HG02885 (cell line): ENCODE measurements around the gene ACADVL.

Source experiments
- ATAC-seq: cut with Tn5 transposase; IDR thresholded peaks from one replicate; pipeline ENCODE4 v1.9.1; 2021; ENCODE audit warnings: mild to moderate bottlenecking; ENCODE audit not compliant: unreplicated experiment, poor library complexity

Gene ACADVL

GRCh38 chr17:7263801-7264078 is 44.0 kb downstream of the ACADVL start:
- ATAC-seq, result no peak

- ATAC-seq, result no peak
Measured at GRCh38 chr17:7266784-7267183, 47.0 kb downstream of the ACADVL start.
